K562 (cell line): Measurements from ENCODE around the gene TTC39B. TPM values are rescaled to one million over a fixed set of nuclear protein-coding genes. Genes with fewer than 3 reads are reported as not detected.

ENCODE experiments used
- ATAC-seq: fragments of 200-7000 bp; cut with Tn5 transposase; 3 replicates; pipeline ENCODE4 v1.9.1; 2020; ENCODE audit warnings: moderate library complexity
- BruUV-seq: library from RNA; stranded (reverse); fragments of 400-500 nt; replicated peaks from 2 replicates; lab custom pipeline; 2021; lab: Mats Ljungman, UMichigan
- CTCF ChIA-PET: fragments of 300-600 bp; formaldehyde crosslinking; extraction: SDS; loops from one replicate; lab custom pipeline; 2021; ENCODE audit warnings: low intra/inter-chr PET ratio; lab: Yijun Ruan, JAX
- POLR2A ChIA-PET: fragments of 300-600, 350-650 bp; sonication (Branson Sonifier 250); formaldehyde crosslinking; extraction: SDS; loops from one replicate; lab custom pipeline; 2021; ENCODE audit warnings: antibody characterized with exemption, inconsistent platforms; lab: Yijun Ruan, JAX
- DNase-seq, 4 experiments: peaks; one replicate each; pipeline versions ENCODE4 v3.0.0 to v3.0.0-alpha.2; 2011 to 2018; ENCODE audit warnings: low spot score in 3 of 4, mixed read lengths in 3 of 4; ENCODE audit errors: extremely low read depth in 1 of 4
- FAIRE-seq: peaks from 2 replicates; lab custom pipeline; 2011; peaks lifted over from hg19 to GRCh38; lab: Jason Lieb, UNC
- H2AFZ ChIP-seq: 2 replicates; pipeline ENCODE4 v1.6.0; 2011; ENCODE audit warnings: low read depth, low read length, control low read depth, inconsistent platforms
- H3K27ac ChIP-seq: fragments of 200-600 bp; 3 replicates; pipeline ENCODE4 v1.8.0; 2011; ENCODE audit warnings: low read depth, mild to moderate bottlenecking, control low read depth, inconsistent platforms, low read length, moderate library complexity, mixed read lengths; ENCODE audit errors: extremely low read depth
- H3K27me3 ChIP-seq, 2 experiments: fragments of 300-600 bp in 1 of 2; 2 replicates in 1 of 2; 3 replicates in 1 of 2; pipeline versions ENCODE4 v1.6.0 to v1.8.0; 2011; ENCODE audit warnings: inconsistent platforms in 2 of 2, low read length in 2 of 2, mild to moderate bottlenecking in 1 of 2, mixed read lengths in 1 of 2, moderate library complexity in 1 of 2; ENCODE audit not compliant: control insufficient read depth in 2 of 2, insufficient read depth in 2 of 2
- H3K36me3 ChIP-seq: fragments of 300-600 bp; 3 replicates; pipeline ENCODE4 v1.8.0; 2011; ENCODE audit warnings: mild to moderate bottlenecking, low read length, inconsistent platforms; ENCODE audit not compliant: control insufficient read depth, insufficient read depth
- H3K4me1 ChIP-seq, 2 experiments: fragments of 200-600 bp in 1 of 2; replicated peaks in 1 of 2; 2 replicates in 1 of 2; 3 replicates in 1 of 2; pipeline versions ENCODE4 v1.5.1 to v1.8.0; 2011; ENCODE audit warnings: inconsistent platforms in 2 of 2, low read length in 2 of 2, mild to moderate bottlenecking in 1 of 2, mixed read lengths in 1 of 2, moderate library complexity in 1 of 2; ENCODE audit not compliant: control insufficient read depth in 2 of 2, insufficient read depth in 2 of 2
- H3K4me2 ChIP-seq: 2 replicates; pipeline ENCODE4 v1.6.1; 2011; ENCODE audit warnings: low read length, control low read depth, inconsistent platforms, mixed read lengths; ENCODE audit not compliant: insufficient read depth
- H3K4me3 ChIP-seq: fragments of 200-600 bp; sonication (generic), shearing (Covaris generic); 2 replicates; pipeline ENCODE4 v1.5.1; 2016; ENCODE audit warnings: control low read depth, inconsistent platforms
- H3K79me2 ChIP-seq: fragments of 200-600 bp; 3 replicates; pipeline ENCODE4 v1.8.0; 2011; ENCODE audit warnings: low read length, inconsistent platforms; ENCODE audit not compliant: control insufficient read depth, insufficient read depth
- H3K9ac ChIP-seq, 2 experiments: 2 replicates each; pipeline versions ENCODE4 v1.6.0 to v1.6.1; 2011; ENCODE audit warnings: low read depth in 2 of 2, low read length in 2 of 2, control low read depth in 1 of 2, inconsistent platforms in 1 of 2, mild to moderate bottlenecking in 1 of 2, mixed read lengths in 1 of 2; ENCODE audit not compliant: insufficient read depth in 1 of 2
- H3K9me1 ChIP-seq: one replicate; pipeline ENCODE4 v1.6.0; 2011; ENCODE audit warnings: inconsistent platforms, mild to moderate bottlenecking, low read length, moderate library complexity; ENCODE audit not compliant: control insufficient read depth, insufficient read depth
- H3K9me3 ChIP-seq: replicated peaks from 2 replicates; pipeline ENCODE4 v1.5.1; 2011; ENCODE audit warnings: low read depth, low read length, inconsistent platforms; ENCODE audit not compliant: control insufficient read depth, insufficient read depth
- H4K20me1 ChIP-seq: replicated peaks from 2 replicates; pipeline ENCODE4 v1.6.1; 2011; ENCODE audit warnings: low read length, inconsistent platforms, mixed read lengths; ENCODE audit not compliant: control insufficient read depth, insufficient read depth
- AFF1 ChIP-seq, 2 experiments: fragments of 450-650 bp; IDR thresholded peaks; 2 replicates each; pipeline ENCODE4 v1.6.1; 2018; ENCODE audit warnings: mild to moderate bottlenecking in 2 of 2, low read depth in 1 of 2; ENCODE audit not compliant: partially characterized antibody in 2 of 2
- BRF1 ChIP-seq: IDR thresholded peaks from 3 replicates; pipeline ENCODE4 v1.6.1; 2011; ENCODE audit warnings: borderline replicate concordance, mild to moderate bottlenecking; ENCODE audit not compliant: insufficient read length; ENCODE audit errors: extremely low read depth
- CBFB ChIP-seq: sonication (generic); formaldehyde crosslinking; IDR thresholded peaks from 2 replicates; pipeline ENCODE4 v1.4.0; 2020; ENCODE audit warnings: mild to moderate bottlenecking, missing genetic modification reagents
- CSDE1 ChIP-seq, 2 experiments: fragments of 450-650 bp; IDR thresholded peaks; 2 replicates each; pipeline ENCODE4 v1.6.1; 2016; ENCODE audit warnings: mild to moderate bottlenecking in 1 of 2
- FIP1L1 ChIP-seq: fragments of 200-400 bp; formaldehyde crosslinking; IDR thresholded peaks from 2 replicates; pipeline ENCODE4 v1.6.1; 2018; ENCODE audit warnings: mild to moderate bottlenecking, low read depth, low read length; ENCODE audit not compliant: poor library complexity, severe bottlenecking
- FOXP4 ChIP-seq: sonication (generic); formaldehyde crosslinking; IDR thresholded peaks from 2 replicates; pipeline ENCODE4 v1.8.0; 2022; ENCODE audit warnings: mild to moderate bottlenecking, missing genetic modification reagents, borderline replicate concordance
- KAT7 ChIP-seq: sonication (generic); formaldehyde crosslinking; IDR thresholded peaks from 2 replicates; pipeline ENCODE4 v1.8.0; 2022; ENCODE audit warnings: missing genetic modification reagents, mild to moderate bottlenecking, borderline replicate concordance
- NR1H2 ChIP-seq: sonication (generic); formaldehyde crosslinking; IDR thresholded peaks from 2 replicates; pipeline ENCODE4 v1.4.0; 2020; ENCODE audit warnings: mild to moderate bottlenecking, missing genetic modification reagents
- POLR3G ChIP-seq: IDR thresholded peaks from 2 replicates; pipeline ENCODE4 v1.6.1; 2011; ENCODE audit not compliant: insufficient read length, insufficient replicate concordance; ENCODE audit errors: extremely low read depth
- SAFB2 ChIP-seq: fragments of 200-400 bp; formaldehyde crosslinking; IDR thresholded peaks from 2 replicates; pipeline ENCODE4 v1.6.1; 2018; ENCODE audit warnings: borderline replicate concordance, low read length, low read depth, moderate library complexity; ENCODE audit not compliant: severe bottlenecking
- TBL1XR1 ChIP-seq, 2 experiments: IDR thresholded peaks; 2 replicates each; pipeline ENCODE4 v1.6.1; 2012; ENCODE audit warnings: improper control_type of control experiment in 2 of 2, low read length in 2 of 2, mild to moderate bottlenecking in 1 of 2
- ZBTB7A ChIP-seq: IDR thresholded peaks from 2 replicates; pipeline ENCODE4 v1.6.1; 2011; ENCODE audit warnings: low read depth, mild to moderate bottlenecking, low read length, moderate library complexity, borderline replicate concordance; ENCODE audit not compliant: control insufficient read depth
- ZNF277 ChIP-seq: fragments of 250-450 bp; sonication (Bioruptor Pico); IDR thresholded peaks from 2 replicates; pipeline ENCODE4 v1.8.0; 2022; ENCODE audit warnings: inconsistent platforms, mild to moderate bottlenecking, moderate library complexity, borderline replicate concordance
- ZNF436 ChIP-seq: fragments of 250-450, 450-650 bp; sonication (Bioruptor Pico); formaldehyde crosslinking; IDR thresholded peaks from 2 replicates; pipeline ENCODE4 v1.7.0; 2020; ENCODE audit warnings: mild to moderate bottlenecking
- ZNF561 ChIP-seq: fragments of 450-650 bp; formaldehyde crosslinking; conservative IDR thresholded peaks from 2 replicates; pipeline ENCODE4 v1.4.0; 2020; ENCODE audit warnings: mild to moderate bottlenecking, moderate library complexity
- WGBS: fragments of 100-300 bp; shearing (Covaris generic); methylation state at CpG from one replicate; pipeline ENCODE4 v1.1.6; 2016; ENCODE audit warnings: low coverage, mixed read lengths; ENCODE audit not compliant: insufficient coverage; ENCODE audit errors: missing lambda C conversion rate; 5-methylcytosine and 5-hydroxymethylcytosine counted together
- in situ Hi-C: fragments of 300-500 bp; cut with MboI; formaldehyde crosslinking; loops from 4 replicates; pipeline ENCODE4 v1.15.0; 2018; ENCODE audit warnings: inconsistent platforms, mixed read lengths
- intact Hi-C: fragments of 100-400 bp; cut with micrococcal nuclease; formaldehyde crosslinking; loops from 2 replicates; pipeline ENCODE4 v1.14.2; 2022
- polyA plus RNA-seq, 8 experiments: library from polyadenylated mRNA; depleted of rRNA in 4 of 8; stranded (reverse) in 5 of 8; unstranded in 3 of 8; fragments of >200 nt; fragmentation: Nextera tagmentation in 2 of 8; fragmentation: Illumina TruSeq in 1 of 8; extraction: Ambion mirVana in 2 of 8; extraction: Trizol in 1 of 8; gene quantifications; 2 replicates each; pipeline versions ENCODE4 v1.2.1 to v1.2.3, GENCODE V29; 2011 to 2014; ENCODE audit warnings: inconsistent platforms in 1 of 8, missing spikeins in 1 of 8
- total RNA-seq, 7 experiments: library from RNA; depleted of rRNA in 6 of 7; stranded (reverse); fragments of >200 nt in 6 of 7; fragmentation: Illumina TruSeq in 2 of 7; extraction: Trizol in 2 of 7; gene quantifications; 2 replicates each; pipeline versions ENCODE4 v1.2.1 to v1.2.3, GENCODE V29; 2011 to 2021; ENCODE audit warnings: low replicate concordance in 1 of 7

Gene TTC39B
- total and polyA plus RNA-seq, 9 of the 15 experiments (the other 6 are each of a cell fraction or from before 2014, with no cell fraction given) = 0.32 to 1.2 (median 0.95) TPM

GRCh38 chr9:15246243-15246642 is 60.8 kb downstream of the TTC39B start:
- ChIA-PET POLR2A (no interaction called here), CTCF (no interaction called here)
- ATAC-seq = no peak
- no peaks in the 10 kb centered on the region for H4K20me1 ChIP-seq
- H3K9ac ChIP-seq = no peak overlapping the region
- H3K79me2 ChIP-seq = no peaks in the 10 kb centered on the region
- H3K27ac ChIP-seq = no peak overlapping the region
- in situ Hi-C loops = no loop called here
- no TSS peak for BruUV-seq
- no peaks in the 10 kb centered on the region for H3K9me3 ChIP-seq
- H3K36me3 ChIP-seq = no peaks in the 10 kb centered on the region
- H3K9me1 ChIP-seq = no peaks in the 10 kb centered on the region
- FAIRE-seq = no peak
- H2AFZ ChIP-seq = no peak overlapping the region
- no peak for DNase-seq
- 0% methylated on average over 1 of the region's 1 CpG for WGBS
- H3K4me2 ChIP-seq = no peak overlapping the region
- no peaks in the 10 kb centered on the region for H3K4me1 ChIP-seq
- no peaks in the 10 kb centered on the region for H3K27me3 ChIP-seq
- no peak overlapping the region for H3K4me3 ChIP-seq
- intact Hi-C loops = no loop called here
- TF ChIP-seq SAFB2 = no peak
- no peak for TF ChIP-seq NR1H2
- no peak for TF ChIP-seq POLR3G
- no peak for TF ChIP-seq BRF1
- no peak for TF ChIP-seq KAT7
- TF ChIP-seq ZNF436 (CRISPR knock-in tag) = no peak
- no peak for TF ChIP-seq ZBTB7A
- TF ChIP-seq ZNF561 (CRISPR knock-in tag) = no peak
- no peak for TF ChIP-seq TBL1XR1 (IDR thresholded peaks at IDR 0.05; ENCODE audit: low read length in 2 of 2)
- no peak for TF ChIP-seq FIP1L1
- no peak for TF ChIP-seq ZNF277
- TF ChIP-seq CBFB (CRISPR knock-in tag) = no peak
- no peak for TF ChIP-seq AFF1 (IDR thresholded peaks at IDR 0.05; ENCODE audit: low read depth in 1 of 2, partially characterized antibody in 2 of 2)
- no peak for TF ChIP-seq CSDE1 (IDR thresholded peaks at IDR 0.05)
- TF ChIP-seq FOXP4 = no peak
